Activated T-cell treated with anti-CD3 and anti-CD28 coated beads, Interleukin-2, amount 50 U/mL, for 72 hours (primary cell): ENCODE results near the gene DCLK2. TPM values are rescaled to one million over a fixed set of nuclear protein-coding genes. Genes with fewer than 3 reads are reported as not detected.

Source experiments
- ATAC-seq, 2 donors: fragments of 150-1000 bp; cut with Tn5 transposase; replicated peaks in 1 of 2; 2 replicates each; pipeline ENCODE4 v1.10.0; 2021; ENCODE audit warnings: moderate library complexity in 2 of 2, mild to moderate bottlenecking in 1 of 2
- DNase-seq, 2 donors: peaks; one replicate each; pipeline ENCODE4 v3.0.0; 2021 to 2022; ENCODE audit warnings: mixed read lengths in 1 of 2
- H3K27ac Mint-ChIP-seq: one replicate; pipeline ENCODE4 v1.8.0; 2022; ENCODE audit warnings: mild to moderate bottlenecking, moderate library complexity, mixed read lengths
- H3K27me3 Mint-ChIP-seq: one replicate; pipeline ENCODE4 v1.8.0; 2022; ENCODE audit warnings: low read depth, mixed read lengths
- H3K36me3 Mint-ChIP-seq, 2 donors: one replicate each; pipeline ENCODE4 v1.8.0; 2022; ENCODE audit warnings: mixed read lengths in 2 of 2, mild to moderate bottlenecking in 1 of 2; ENCODE audit not compliant: insufficient read depth in 2 of 2
- H3K4me1 Mint-ChIP-seq: one replicate; pipeline ENCODE4 v1.8.0; 2022; ENCODE audit warnings: low read depth, mixed read lengths
- H3K4me3 Mint-ChIP-seq, 2 donors: one replicate each; pipeline ENCODE4 v1.8.0; 2022; ENCODE audit warnings: mild to moderate bottlenecking in 2 of 2, mixed read lengths in 2 of 2, moderate library complexity in 2 of 2
- H3K9me3 Mint-ChIP-seq, 2 donors: one replicate each; pipeline ENCODE4 v1.8.0; 2022; ENCODE audit warnings: mixed read lengths in 2 of 2
- total RNA-seq, 2 donors: library from RNA; stranded (reverse); gene quantifications; one replicate each; pipeline ENCODE4 v1.2.3, GENCODE V29; 2022

The DCLK2 gene
- total RNA-seq, 2 donors from 2014 or later, result 0.12 to 0.46 TPM

DNA sequence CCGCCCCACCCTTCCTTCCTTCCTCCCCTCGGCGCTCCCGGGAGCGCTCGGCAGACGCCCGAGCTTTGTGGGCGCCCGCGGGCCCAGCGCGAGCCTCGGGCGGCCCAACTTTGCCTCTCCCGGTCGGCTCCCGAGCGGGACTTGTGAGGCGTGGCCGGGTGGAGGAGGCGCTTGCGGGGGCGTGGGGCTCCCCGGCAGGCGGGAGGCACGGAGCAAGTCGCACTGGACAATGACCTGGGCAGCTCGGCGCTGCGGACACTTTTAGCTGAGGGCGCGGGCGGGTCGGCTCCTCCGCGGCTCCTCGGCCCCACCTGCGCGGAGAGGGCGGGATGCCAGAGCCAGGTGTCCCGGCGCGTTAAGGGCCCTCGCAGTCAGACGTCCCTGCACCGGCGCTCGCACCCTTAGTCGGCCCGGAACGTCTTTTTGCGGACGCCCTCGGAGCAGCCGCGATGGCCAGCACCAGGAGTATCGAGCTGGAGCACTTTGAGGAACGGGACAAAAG, 385 bp downstream of the DCLK2 start:
- peaks cover 0 to 2% of the 10 kb centered on the region in 2 donors for H3K9me3 Mint-ChIP-seq
- H3K4me3 Mint-ChIP-seq, result peak overlapping the region; percentile 75 to 82
- peaks cover 54% of the 10 kb centered on the region for H3K27me3 Mint-ChIP-seq
- H3K36me3 Mint-ChIP-seq, result no peaks in the 10 kb centered on the region
- H3K27ac Mint-ChIP-seq, result no peak overlapping the region
- peak; percentile 5 to 10 for DNase-seq
- ATAC-seq, result peak; percentile 51 to 60
- peaks cover 9% of the 10 kb centered on the region for H3K4me1 Mint-ChIP-seq

DNA sequence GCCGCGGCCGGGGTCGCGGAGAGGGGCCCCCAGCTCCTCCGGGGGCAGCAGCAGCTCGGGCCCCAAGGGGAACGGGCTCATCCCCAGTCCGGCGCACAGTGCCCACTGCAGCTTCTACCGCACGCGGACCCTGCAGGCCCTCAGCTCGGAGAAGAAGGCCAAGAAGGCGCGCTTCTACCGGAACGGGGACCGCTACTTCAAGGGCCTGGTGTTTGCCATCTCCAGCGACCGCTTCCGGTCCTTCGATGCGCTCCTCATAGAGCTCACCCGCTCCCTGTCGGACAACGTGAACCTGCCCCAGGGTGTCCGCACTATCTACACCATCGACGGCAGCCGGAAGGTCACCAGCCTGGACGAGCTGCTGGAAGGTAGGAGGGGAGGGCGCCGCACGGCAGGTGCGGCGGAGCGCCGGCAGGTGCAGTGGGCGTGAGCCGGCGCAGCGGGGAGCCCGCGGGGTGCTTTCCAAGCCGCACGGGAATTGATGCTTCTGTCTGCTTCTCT, 886 bp downstream of the DCLK2 start:
- DNase-seq (peak; percentile 41 to 43), ATAC-seq (peak; percentile 66 to 72)
- Mint-ChIP-seq H3K4me3 (peak overlapping the region; percentile 75 to 82), H3K9me3 (peaks cover 0 to 2% of the 10 kb centered on the region in 2 donors), H3K27ac (no peak overlapping the region), H3K4me1 (peaks cover 9% of the 10 kb centered on the region), H3K36me3 (no peaks in the 10 kb centered on the region), H3K27me3 (peaks cover 59% of the 10 kb centered on the region)

DNA sequence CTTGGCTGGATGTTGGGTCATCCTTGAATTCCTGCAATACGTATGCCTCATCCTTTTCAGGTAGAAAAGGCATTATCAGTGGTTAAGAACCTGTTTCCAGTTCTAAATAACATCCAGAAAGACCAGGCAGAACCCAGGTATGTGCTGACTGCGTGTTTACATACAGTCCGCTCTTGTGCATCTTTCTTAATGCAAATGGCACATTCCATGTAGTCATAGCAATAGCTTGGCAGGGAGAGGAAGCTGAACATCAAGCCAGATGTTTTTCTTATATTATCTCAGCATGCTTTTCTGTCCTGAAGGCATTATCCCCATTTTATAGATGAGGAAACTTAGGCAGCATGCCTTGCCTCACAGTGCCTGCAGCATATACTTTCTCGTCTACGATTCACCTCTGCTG, 2.1 kb downstream of the DCLK2 start:
- H3K27ac Mint-ChIP-seq, result no peak overlapping the region
- no peaks in the 10 kb centered on the region for H3K9me3 Mint-ChIP-seq
- DNase-seq (no peak), ATAC-seq (no peak)
- H3K27me3 Mint-ChIP-seq, result peaks cover 61% of the 10 kb centered on the region
- H3K36me3 Mint-ChIP-seq, result no peaks in the 10 kb centered on the region
- H3K4me3 Mint-ChIP-seq, result no peak overlapping the region
- peaks cover 9% of the 10 kb centered on the region for H3K4me1 Mint-ChIP-seq

DNA sequence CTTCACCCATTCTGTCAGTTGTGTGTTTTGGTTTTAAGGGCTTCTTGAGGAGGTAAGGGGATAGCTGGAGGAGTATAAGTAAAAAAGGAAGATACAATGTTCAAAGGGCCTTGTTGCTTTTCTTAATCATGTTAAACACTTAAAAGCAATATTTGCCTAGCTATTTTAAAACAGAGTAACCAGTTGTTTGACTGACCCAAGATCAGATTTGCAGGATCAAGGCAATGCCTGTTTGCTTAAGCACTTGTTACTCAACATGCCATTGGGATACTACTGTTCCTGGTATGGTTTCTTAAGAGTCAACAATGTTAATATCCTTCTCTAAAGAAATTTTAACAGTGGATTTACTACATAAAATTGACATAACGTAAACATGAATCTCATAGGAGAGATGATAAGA, 2.6 kb downstream of the DCLK2 start:
- Mint-ChIP-seq H3K4me1 (peaks cover 9% of the 10 kb centered on the region), H3K27ac (no peak overlapping the region), H3K4me3 (no peak overlapping the region), H3K27me3 (peaks cover 59% of the 10 kb centered on the region), H3K9me3 (no peaks in the 10 kb centered on the region), H3K36me3 (no peaks in the 10 kb centered on the region)
- ATAC-seq, result no peak
- DNase-seq, result no peak

DNA sequence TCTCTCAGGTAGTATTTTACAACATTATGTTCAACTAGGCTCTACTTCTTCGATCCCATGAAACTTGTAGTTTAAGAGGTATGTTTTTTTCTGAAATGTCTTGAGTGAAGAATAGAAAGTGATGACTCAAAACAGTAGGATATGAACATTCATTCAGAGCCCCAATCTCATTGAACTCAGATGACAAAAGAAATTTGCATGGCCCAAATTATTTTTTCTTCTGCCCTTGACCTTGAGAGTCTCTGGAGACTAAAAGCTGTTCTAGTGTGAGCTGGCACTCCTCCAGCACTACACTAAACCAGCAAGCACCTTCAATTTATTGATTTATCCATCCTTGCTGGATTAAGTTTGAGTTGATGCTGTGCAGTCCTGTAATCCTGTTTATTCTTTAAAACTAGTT, 4.0 kb downstream of the DCLK2 start:
- no peak overlapping the region for H3K4me3 Mint-ChIP-seq
- H3K27ac Mint-ChIP-seq, result no peak overlapping the region
- peak; percentile 53 to 54 for ATAC-seq
- DNase-seq, result peak in 1 of 2 donors; percentile 10
- no peaks in the 10 kb centered on the region for H3K9me3 Mint-ChIP-seq
- H3K36me3 Mint-ChIP-seq, result no peaks in the 10 kb centered on the region
- peaks cover 9% of the 10 kb centered on the region for H3K4me1 Mint-ChIP-seq
- peaks cover 50% of the 10 kb centered on the region for H3K27me3 Mint-ChIP-seq

DNA sequence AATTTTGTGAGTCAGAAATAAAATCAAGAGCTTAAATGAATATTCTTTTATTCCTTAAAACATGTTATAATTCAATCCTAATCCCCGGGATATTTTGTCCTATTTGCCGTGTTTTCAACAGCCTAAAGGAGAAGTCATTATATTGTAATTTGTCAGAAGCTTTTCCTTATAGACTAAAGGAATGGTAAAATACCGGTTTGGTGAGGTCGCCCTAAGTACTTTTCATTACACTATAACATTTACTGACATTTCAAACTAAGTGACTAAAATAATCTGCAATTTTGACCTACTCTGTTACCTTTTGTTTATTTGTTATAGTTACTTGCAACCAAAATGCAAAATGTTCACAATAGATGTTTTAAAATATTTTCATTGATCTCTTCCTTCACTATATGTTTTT, 8.8 kb downstream of the DCLK2 start:
- Mint-ChIP-seq H3K4me1 (peaks cover 8% of the 10 kb centered on the region), H3K27me3 (peaks cover 52% of the 10 kb centered on the region), H3K4me3 (no peak overlapping the region), H3K27ac (no peak overlapping the region), H3K9me3 (no peaks in the 10 kb centered on the region), H3K36me3 (no peaks in the 10 kb centered on the region)
- ATAC-seq, result no peak
- no peak for DNase-seq

DNA sequence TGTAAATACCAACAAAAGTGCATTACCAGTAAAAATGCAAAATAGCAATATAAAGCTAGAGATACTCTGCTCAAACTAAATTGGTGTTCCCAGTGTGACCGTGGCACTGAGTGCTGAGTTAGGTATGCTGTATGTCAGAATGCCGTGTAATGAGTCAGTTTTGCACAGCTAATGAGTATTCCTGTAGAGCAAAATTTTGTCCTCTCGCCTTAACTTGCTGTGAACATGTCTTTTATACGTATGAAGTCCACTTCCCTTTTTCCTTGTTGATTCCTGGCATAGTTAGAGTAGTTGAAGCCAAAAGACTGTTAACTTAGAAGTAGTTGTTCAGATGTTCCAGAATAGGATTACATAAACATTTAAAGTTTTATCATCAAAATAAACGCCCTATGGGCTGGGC, 11.5 kb downstream of the DCLK2 start:
- Mint-ChIP-seq H3K27ac (no peak overlapping the region), H3K36me3 (no peaks in the 10 kb centered on the region), H3K4me1 (no peaks in the 10 kb centered on the region), H3K9me3 (no peaks in the 10 kb centered on the region), H3K27me3 (peaks cover 39% of the 10 kb centered on the region), H3K4me3 (no peak overlapping the region)
- DNase-seq (no peak), ATAC-seq (no peak)

DNA sequence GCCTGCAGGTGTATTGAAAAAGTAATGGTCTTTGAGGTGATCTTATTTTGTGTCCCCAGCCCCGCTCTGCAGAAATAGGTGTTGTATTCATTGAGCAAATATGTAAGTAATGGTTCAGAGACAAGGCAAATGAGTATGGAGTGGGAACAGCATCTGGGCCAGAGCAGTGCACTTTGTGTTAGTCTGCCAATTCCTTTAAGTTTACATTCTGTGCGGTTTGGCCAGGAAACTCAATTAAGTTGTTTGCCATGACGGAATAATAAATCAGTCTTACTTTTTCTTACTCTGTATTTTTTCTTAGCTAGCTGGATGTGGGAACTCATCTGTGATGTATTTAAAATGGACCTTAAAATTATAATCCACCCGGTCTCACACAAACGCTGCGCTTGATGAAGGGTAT, 12.6 kb downstream of the DCLK2 start:
- H3K9me3 Mint-ChIP-seq, result no peaks in the 10 kb centered on the region
- ATAC-seq (no peak), DNase-seq (no peak)
- H3K27ac Mint-ChIP-seq, result no peak overlapping the region
- no peak overlapping the region for H3K4me3 Mint-ChIP-seq
- no peaks in the 10 kb centered on the region for H3K36me3 Mint-ChIP-seq
- peaks cover 33% of the 10 kb centered on the region for H3K27me3 Mint-ChIP-seq
- H3K4me1 Mint-ChIP-seq, result no peaks in the 10 kb centered on the region

DNA sequence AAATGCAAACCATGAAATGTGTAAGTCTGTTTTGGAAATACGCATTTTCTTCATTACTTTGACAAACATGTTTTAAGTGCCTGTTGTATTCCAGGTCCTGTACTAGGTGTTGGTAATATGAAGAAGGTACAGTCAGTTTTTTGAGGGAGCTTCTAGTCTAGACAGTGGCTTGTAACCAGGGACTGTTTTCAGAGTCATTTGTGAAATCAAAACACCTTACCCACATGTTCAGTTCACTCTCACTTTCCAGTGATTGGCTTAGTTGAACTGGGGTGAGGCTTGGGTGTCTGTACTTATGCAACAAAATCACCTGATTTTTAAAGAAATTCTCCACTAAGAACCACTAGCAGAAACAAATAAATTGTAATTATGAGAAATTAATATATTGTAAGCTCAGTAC, 16.4 kb downstream of the DCLK2 start:
- Mint-ChIP-seq H3K27me3 (peaks cover 20% of the 10 kb centered on the region), H3K4me1 (no peaks in the 10 kb centered on the region), H3K4me3 (no peak overlapping the region), H3K27ac (no peak overlapping the region), H3K9me3 (no peaks in the 10 kb centered on the region), H3K36me3 (no peaks in the 10 kb centered on the region)
- no peak for ATAC-seq
- no peak for DNase-seq

DNA sequence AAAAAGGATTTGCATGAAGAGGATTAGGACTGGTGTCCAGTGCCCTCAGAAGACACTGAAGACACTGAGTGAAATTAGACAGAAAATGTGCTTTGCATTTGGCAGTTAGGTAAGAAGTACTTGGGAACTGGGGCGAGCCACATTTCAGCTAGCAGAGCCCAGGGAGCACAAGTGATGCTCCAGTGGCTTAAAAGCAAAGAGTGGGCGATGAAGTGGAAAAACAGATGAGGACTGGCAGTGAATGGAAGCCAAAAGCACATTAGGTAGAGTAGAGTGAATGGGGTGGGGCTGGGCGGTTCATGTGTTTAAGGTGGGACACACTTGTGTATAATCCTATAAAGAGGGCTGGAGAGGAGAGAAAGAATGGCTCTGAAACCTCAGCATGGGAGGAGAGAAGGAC, 18.4 kb downstream of the DCLK2 start:
- ATAC-seq, result no peak
- peaks cover 13% of the 10 kb centered on the region for H3K27me3 Mint-ChIP-seq
- H3K36me3 Mint-ChIP-seq, result no peaks in the 10 kb centered on the region
- DNase-seq, result no peak
- H3K4me1 Mint-ChIP-seq, result no peaks in the 10 kb centered on the region
- H3K27ac Mint-ChIP-seq, result no peak overlapping the region
- no peak overlapping the region for H3K4me3 Mint-ChIP-seq
- H3K9me3 Mint-ChIP-seq, result no peaks in the 10 kb centered on the region

DNA sequence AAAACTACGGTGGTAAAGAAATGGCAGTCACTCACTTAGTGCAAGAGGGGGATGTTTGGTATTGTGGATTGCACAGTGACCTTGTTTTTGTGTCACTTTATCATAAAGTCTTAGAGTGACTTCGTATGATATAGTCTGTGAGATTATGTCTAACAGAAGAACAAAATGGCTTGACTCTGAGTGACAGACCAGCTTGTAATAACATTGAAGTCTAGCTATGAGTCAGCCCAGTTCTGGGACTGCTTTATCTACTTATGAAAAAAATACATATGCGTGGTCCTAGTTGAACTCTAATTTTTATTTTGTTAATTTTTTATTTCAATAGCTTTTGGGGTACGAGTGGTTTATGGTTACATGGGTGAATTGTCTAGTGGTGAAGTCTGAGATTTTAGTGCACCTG, 20.0 kb downstream of the DCLK2 start:
- Mint-ChIP-seq H3K4me3 (no peak overlapping the region), H3K27me3 (peaks cover 9% of the 10 kb centered on the region), H3K27ac (no peak overlapping the region), H3K4me1 (no peaks in the 10 kb centered on the region), H3K9me3 (no peaks in the 10 kb centered on the region), H3K36me3 (no peaks in the 10 kb centered on the region)
- no peak for ATAC-seq
- no peak for DNase-seq

DNA sequence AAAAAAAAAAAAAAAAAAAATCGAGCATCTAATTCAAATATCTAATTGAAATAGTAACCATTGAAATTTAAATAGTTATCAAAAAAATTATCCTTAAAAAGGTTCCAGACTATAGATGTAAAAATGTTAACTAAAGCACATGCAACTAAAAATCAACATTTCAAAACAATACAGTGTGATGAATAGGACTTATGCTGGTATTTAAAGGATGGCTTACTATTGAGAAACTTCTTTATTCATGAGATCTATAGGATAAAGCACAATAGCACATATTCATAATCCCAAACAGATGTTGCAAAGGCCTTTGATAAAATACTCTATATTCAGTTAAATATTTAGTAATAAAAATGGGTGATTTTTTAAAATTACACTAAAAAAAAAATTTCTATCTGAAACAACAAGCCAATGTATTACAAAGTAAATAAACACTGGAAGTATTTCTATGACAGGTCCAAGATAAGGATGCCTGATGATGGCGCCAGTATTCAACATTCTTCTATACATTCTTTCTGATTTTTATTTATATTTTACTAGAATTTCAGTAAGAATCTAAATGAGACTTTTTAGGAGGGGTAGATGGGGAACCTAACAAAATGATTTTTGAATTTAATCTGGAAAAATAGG, 26.3 kb downstream of the DCLK2 start:
- H3K27me3 Mint-ChIP-seq, result peaks cover 16% of the 10 kb centered on the region
- no peak overlapping the region for H3K27ac Mint-ChIP-seq
- H3K4me1 Mint-ChIP-seq, result no peaks in the 10 kb centered on the region
- DNase-seq (no peak), ATAC-seq (no peak)
- H3K9me3 Mint-ChIP-seq, result no peaks in the 10 kb centered on the region
- H3K4me3 Mint-ChIP-seq, result no peak overlapping the region
- H3K36me3 Mint-ChIP-seq, result no peaks in the 10 kb centered on the region

DNA sequence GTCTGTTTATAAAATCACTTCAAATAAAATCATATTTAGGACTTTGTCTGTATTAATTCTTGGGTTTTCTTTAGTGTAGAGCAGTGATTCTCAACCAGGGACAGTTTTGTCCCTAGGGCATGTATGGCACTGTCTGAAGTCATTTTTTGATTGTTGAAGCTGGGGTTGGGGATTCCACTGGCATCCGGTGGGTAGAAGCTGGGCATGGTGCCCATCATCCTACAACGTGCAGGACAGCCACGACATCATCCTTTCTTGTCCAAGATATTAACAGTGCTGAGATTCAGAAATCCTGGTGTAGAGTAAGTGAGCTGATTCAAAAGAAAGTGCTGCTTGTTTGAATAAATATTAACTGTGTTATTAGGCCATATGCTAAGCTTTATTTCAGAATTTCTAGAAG, 28.6 kb downstream of the DCLK2 start:
- DNase-seq (no peak), ATAC-seq (no peak)
- Mint-ChIP-seq H3K4me3 (no peak overlapping the region), H3K9me3 (no peaks in the 10 kb centered on the region), H3K4me1 (no peaks in the 10 kb centered on the region), H3K36me3 (no peaks in the 10 kb centered on the region), H3K27me3 (peaks cover 16% of the 10 kb centered on the region), H3K27ac (no peak overlapping the region)

DNA sequence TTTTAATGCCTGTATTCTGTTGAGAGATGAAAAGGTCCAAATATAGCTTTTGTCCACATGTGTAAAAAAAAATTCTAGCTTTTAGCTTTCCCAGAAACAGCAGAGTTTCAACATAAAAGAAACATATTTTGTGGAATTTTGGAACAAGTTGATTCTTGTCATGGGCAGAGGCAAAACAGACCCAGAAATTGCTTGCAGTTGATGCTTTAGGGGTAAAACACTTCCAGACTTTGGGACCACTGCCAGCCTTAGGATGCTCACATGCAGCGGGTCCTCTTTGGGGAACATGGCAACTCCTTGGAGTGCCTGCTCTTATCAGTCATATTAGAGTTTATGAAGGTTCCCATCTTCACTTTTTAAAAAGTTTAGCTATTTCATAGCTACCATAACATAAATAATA, 30.4 kb downstream of the DCLK2 start:
- Mint-ChIP-seq H3K27ac (no peak overlapping the region), H3K9me3 (no peaks in the 10 kb centered on the region), H3K4me3 (no peak overlapping the region), H3K4me1 (no peaks in the 10 kb centered on the region), H3K36me3 (no peaks in the 10 kb centered on the region), H3K27me3 (peaks cover 9% of the 10 kb centered on the region)
- ATAC-seq, result no peak
- no peak for DNase-seq
